NCI-H2029 treated with DMSO at 0.1 percent for 48 hours (cell line): ENCODE results near the gene RNF123.
"Not testable (repeated sequence)": the region's sequence is repeated elsewhere in the genome, so short reads cannot be mapped to it uniquely, and the experiment has no call there.

ENCODE experiments used
- DNase-seq: peaks from one replicate; lab custom pipeline; 2025; lab: John Stamatoyannopoulos, UW

The RNF123 gene

GRCh38 chr3:49720855-49721595 lies 31.7 kb downstream of the RNF123 start:
- no peak for DNase-seq

GRCh38 chr3:49721596-49721895 lies 32.2 kb downstream of the RNF123 start:
- DNase-seq, result no peak

- DNase-seq, result no peak
Observed at GRCh38 chr3:49721896-49722781, 32.8 kb downstream of the RNF123 start.

GRCh38 chr3:49722896-49723295 lies 33.5 kb downstream of the RNF123 start:
- no peak for DNase-seq

- peak; percentile 7 for DNase-seq
Observed at GRCh38 chr3:49723296-49723627, 33.9 kb downstream of the RNF123 start.

- peak; percentile 42 for DNase-seq
Observed at GRCh38 chr3:49723628-49724551, 34.5 kb downstream of the RNF123 start, which contains the start of gene GMPPB. Gene GMPPB (minus strand): TSS chr3:49723951. CDS start chr3:49723726, 225 bp downstream.

- no peak for DNase-seq
Observed at GRCh38 chr3:49724586-49724985, 35.2 kb downstream of the RNF123 start.

- peak; percentile 11 for DNase-seq
Observed at GRCh38 chr3:49725906-49726681, 36.7 kb downstream of the RNF123 start.

- no peak for DNase-seq
Observed at GRCh38 chr3:49727154-49727923, 38.0 kb downstream of the RNF123 start.

GRCh38 chr3:49727924-49728361 lies 38.6 kb downstream of the RNF123 start:
- DNase-seq, result no peak

GRCh38 chr3:49729966-49730609 lies 40.7 kb downstream of the RNF123 start:
- no peak for DNase-seq

GRCh38 chr3:49732597-49732996 lies 43.2 kb downstream of the RNF123 start:
- no peak for DNase-seq

- no peak for DNase-seq
Observed at GRCh38 chr3:49733551-49733950, 44.2 kb downstream of the RNF123 start.

GRCh38 chr3:49734752-49735151 lies 45.4 kb downstream of the RNF123 start:
- DNase-seq, result no peak

- no peak for DNase-seq
Observed at GRCh38 chr3:49738067-49738713, 48.8 kb downstream of the RNF123 start.

- no peak for DNase-seq
Observed at GRCh38 chr3:49740427-49740826, 51.1 kb downstream of the RNF123 start.

- no peak for DNase-seq
Observed at GRCh38 chr3:49745986-49746385, 56.6 kb downstream of the RNF123 start.

GRCh38 chr3:49747792-49748480 lies 58.6 kb downstream of the RNF123 start:
- DNase-seq, result no peak

- DNase-seq, result not testable (repeated sequence)
Observed at GRCh38 chr3:49748874-49749273, 59.5 kb downstream of the RNF123 start.
